ENCODE measurements around the gene OR51B4. TPM values are rescaled to one million over a fixed set of nuclear protein-coding genes. Genes with fewer than 3 reads are reported as not detected.

OR51B4 gene
- not detected in 2 replicates for total RNA-seq (2022)
- not detected for Bru-seq, nascent RNA
- percentile 23 among the genes with signal in this experiment for BruChase-seq, experiment 1, labeled RNA remaining after a 6-hour chase
- percentile 17 among the genes with signal in this experiment for BruChase-seq, experiment 2, labeled RNA remaining after a 2-hour chase
- long read RNA-seq = 0 reads

- Mint-ChIP-seq H3K9me3 (ENCODE audit: low read depth, unreplicated experiment) (peaks cover 4% of the 10 kb centered on the region), H3K27ac (ENCODE audit: unreplicated experiment) (no peak within 1 kb of the TSS), H3K4me3 (ENCODE audit: low read depth, unreplicated experiment) (no peak within 1 kb of the TSS), H3K36me3 (ENCODE audit: insufficient read depth, unreplicated experiment) (no peaks in the 10 kb centered on the region), H3K27me3 (ENCODE audit: unreplicated experiment) (peaks cover 62% of the 10 kb centered on the region), H3K4me1 (ENCODE audit: low read depth, unreplicated experiment) (no peaks in the 10 kb centered on the region)
- intact Hi-C loops (cut with micrococcal nuclease; ENCODE audit: unreplicated experiment) = no loop called here
- no peak for DNase-seq
- TF ChIP-seq CTCF (IDR thresholded peaks at IDR 0.05; ENCODE audit: unreplicated experiment) = no peak
- CTCF ChIA-PET = no interaction called here
- no TSS peak for BruUV-seq (replicated peaks)
Measured at GRCh38 chr11:5301846-5302245, at the start of gene OR51B4. OR51B4 (minus strand) TSS chr11:5301946; CDS start chr11:5301946, 0 bp downstream.

GRCh38 chr11:5351208-5351607 lies 49.5 kb upstream of the OR51B4 start, which contains the start of gene OR51B6:
OR51B6 (plus strand) TSS chr11:5351508; CDS start chr11:5351508, 0 bp downstream.
- Mint-ChIP-seq H3K9me3 (ENCODE audit: low read depth, unreplicated experiment) (no peaks in the 10 kb centered on the region), H3K4me1 (ENCODE audit: low read depth, unreplicated experiment) (no peaks in the 10 kb centered on the region), H3K27me3 (ENCODE audit: unreplicated experiment) (peaks cover 26% of the 10 kb centered on the region), H3K4me3 (ENCODE audit: low read depth, unreplicated experiment) (no peak within 1 kb of the TSS), H3K27ac (ENCODE audit: unreplicated experiment) (no peak within 1 kb of the TSS), H3K36me3 (ENCODE audit: insufficient read depth, unreplicated experiment) (no peaks in the 10 kb centered on the region)
- no peak for DNase-seq
- CTCF ChIA-PET = no interaction called here
- no TSS peak for BruUV-seq (replicated peaks)
- TF ChIP-seq CTCF (IDR thresholded peaks at IDR 0.05; ENCODE audit: unreplicated experiment) = no peak
- intact Hi-C loops (cut with micrococcal nuclease; ENCODE audit: unreplicated experiment) = no loop called here

GRCh38 chr11:5349550-5349949 lies 47.8 kb upstream of the OR51B4 start:
- Mint-ChIP-seq H3K4me3 (ENCODE audit: low read depth, unreplicated experiment) (no peak overlapping the region), H3K4me1 (ENCODE audit: low read depth, unreplicated experiment) (no peaks in the 10 kb centered on the region), H3K9me3 (ENCODE audit: low read depth, unreplicated experiment) (no peaks in the 10 kb centered on the region), H3K36me3 (ENCODE audit: insufficient read depth, unreplicated experiment) (no peaks in the 10 kb centered on the region), H3K27me3 (ENCODE audit: unreplicated experiment) (peaks cover 30% of the 10 kb centered on the region), H3K27ac (ENCODE audit: unreplicated experiment) (no peak overlapping the region)
- BruUV-seq (replicated peaks) = no TSS peak
- TF ChIP-seq CTCF (IDR thresholded peaks at IDR 0.05; ENCODE audit: unreplicated experiment) = no peak
- no peak for DNase-seq
- intact Hi-C loops (cut with micrococcal nuclease; ENCODE audit: unreplicated experiment) = no loop called here
- CTCF ChIA-PET = no interaction called here

- CTCF ChIA-PET = no interaction called here
- Mint-ChIP-seq H3K9me3 (ENCODE audit: low read depth, unreplicated experiment) (no peaks in the 10 kb centered on the region), H3K4me1 (ENCODE audit: low read depth, unreplicated experiment) (no peaks in the 10 kb centered on the region), H3K27me3 (ENCODE audit: unreplicated experiment) (peaks cover 37% of the 10 kb centered on the region), H3K36me3 (ENCODE audit: insufficient read depth, unreplicated experiment) (no peaks in the 10 kb centered on the region), H3K4me3 (ENCODE audit: low read depth, unreplicated experiment) (no peak overlapping the region), H3K27ac (ENCODE audit: unreplicated experiment) (no peak overlapping the region)
- DNase-seq = no peak
- TF ChIP-seq CTCF (IDR thresholded peaks at IDR 0.05; ENCODE audit: unreplicated experiment) = no peak
- no TSS peak for BruUV-seq (replicated peaks)
- intact Hi-C loops (cut with micrococcal nuclease; ENCODE audit: unreplicated experiment) = no loop called here
Measured at GRCh38 chr11:5348551-5349194, 46.9 kb upstream of the OR51B4 start.

Data from Calu3 (cell line).